Esophagus (tissue), 2 donors: ENCODE measurements around the gene ITIH5. TPM values are rescaled to one million over a fixed set of nuclear protein-coding genes. Genes with fewer than 3 reads are reported as not detected.

Experiments used
- H3K27ac ChIP-seq, 2 donors: one replicate each; pipeline ENCODE4 v1.5.1; 2013; ENCODE audit warnings: low read depth in 2 of 2, mild to moderate bottlenecking in 2 of 2, inconsistent platforms in 1 of 2, low read length in 1 of 2, moderate library complexity in 1 of 2
- H3K27me3 ChIP-seq, 2 donors: one replicate each; pipeline ENCODE4 v1.6.1; 2013; ENCODE audit warnings: low read length in 2 of 2, control low read depth in 1 of 2, mild to moderate bottlenecking in 1 of 2; ENCODE audit not compliant: insufficient read depth in 2 of 2, control insufficient read depth in 1 of 2
- H3K36me3 ChIP-seq, 2 donors: one replicate each; pipeline ENCODE4 v1.6.1; 2013; ENCODE audit warnings: low read length in 1 of 2; ENCODE audit not compliant: control insufficient read depth in 2 of 2, insufficient read depth in 2 of 2
- H3K4me1 ChIP-seq, 2 donors: one replicate each; pipeline ENCODE4 v1.6.1; 2013; ENCODE audit warnings: low read length in 1 of 2; ENCODE audit not compliant: control insufficient read depth in 2 of 2, insufficient read depth in 2 of 2
- H3K4me3 ChIP-seq, 2 donors: one replicate each; pipeline ENCODE4 v1.5.1; 2013; ENCODE audit warnings: low read length in 2 of 2, mild to moderate bottlenecking in 2 of 2, low read depth in 1 of 2, moderate library complexity in 1 of 2
- H3K9me3 ChIP-seq, 2 donors: one replicate each; pipeline ENCODE4 v1.6.1; 2013; ENCODE audit warnings: mild to moderate bottlenecking in 2 of 2, low read depth in 1 of 2, low read length in 1 of 2, moderate library complexity in 1 of 2; ENCODE audit not compliant: control insufficient read depth in 2 of 2, insufficient read depth in 1 of 2
- WGBS, 2 donors: extraction: QIAGEN DNeasy Blood & Tissue Kit; methylation state at CpG; one replicate each; pipeline ENCODE4 v1.1.7; 2013; 5-methylcytosine and 5-hydroxymethylcytosine counted together
- polyA plus RNA-seq, 2 donors: library from polyadenylated mRNA; stranded (reverse); fragments of 200-250 nt; gene quantifications; one replicate each; pipeline ENCODE4 v1.2.3, GENCODE V29; 2013
- donor health status: healthy with polysubstance abuse.
- donor health status: Bipolar disorder and iron deficiency.

ITIH5 gene
- polyA plus RNA-seq, 2 donors, result 2.6 to 4.4 TPM

DNA sequence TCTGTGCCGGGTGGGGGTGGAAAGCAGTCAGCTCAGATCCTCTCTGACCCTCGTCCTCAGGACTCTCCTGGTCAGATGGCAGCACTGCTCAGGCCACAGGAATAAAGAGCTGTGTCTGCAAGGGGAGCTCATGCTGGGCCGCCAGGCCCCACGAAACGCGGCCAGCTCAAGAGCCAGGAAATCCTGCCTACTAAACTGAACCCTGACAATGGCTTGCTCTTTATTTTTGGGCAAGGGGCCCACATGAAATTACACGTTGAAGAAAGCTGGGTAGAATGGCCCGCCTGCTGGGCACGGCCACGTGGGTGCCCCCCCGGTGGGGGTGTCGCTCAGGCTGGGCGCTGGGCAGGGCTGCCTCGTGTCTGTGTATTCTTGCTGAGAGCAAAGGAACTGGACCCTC, 103.0 kb downstream of the ITIH5 start:
- WGBS, 2 donors, result 57 to 64% methylated on average over 14 of the region's 14 CpGs
- no peaks in the 10 kb centered on the region for H3K27me3 ChIP-seq
- H3K4me1 ChIP-seq, result peaks cover 3% of the 10 kb centered on the region in 2 donors
- H3K36me3 ChIP-seq, result no peaks in the 10 kb centered on the region
- H3K27ac ChIP-seq, result peak overlapping the region in 1 of 2 donors; percentile 14
- H3K9me3 ChIP-seq, result no peaks in the 10 kb centered on the region
- H3K4me3 ChIP-seq, result no peak overlapping the region

DNA sequence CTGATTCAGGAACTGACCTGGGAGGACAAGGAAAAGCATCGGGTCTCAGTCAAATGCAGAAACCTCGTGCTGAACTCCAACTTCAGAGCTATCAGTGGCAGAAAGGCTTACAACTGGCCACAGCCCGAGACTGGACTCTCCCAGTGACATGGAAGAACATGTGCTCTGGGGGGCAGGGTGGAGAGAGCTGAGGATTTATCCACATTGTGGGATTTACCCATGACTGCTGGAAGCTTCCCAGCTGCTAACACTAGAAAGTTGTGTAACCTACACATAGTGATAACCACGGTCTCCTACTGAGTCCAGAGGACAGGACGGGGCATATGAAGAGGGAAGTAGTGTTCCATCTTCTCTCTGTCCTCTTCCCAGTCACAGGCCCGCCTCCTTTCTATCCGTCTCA, 103.4 kb downstream of the ITIH5 start:
- Histone ChIP-seq H3K4me3 (no peak overlapping the region), H3K27ac (peak overlapping the region in 1 of 2 donors; percentile 42), H3K9me3 (no peaks in the 10 kb centered on the region), H3K4me1 (peaks cover 3% of the 10 kb centered on the region in 2 donors), H3K36me3 (no peaks in the 10 kb centered on the region), H3K27me3 (no peaks in the 10 kb centered on the region)
- 41% methylated on average over 7 of the region's 7 CpGs for WGBS, 2 donors

DNA sequence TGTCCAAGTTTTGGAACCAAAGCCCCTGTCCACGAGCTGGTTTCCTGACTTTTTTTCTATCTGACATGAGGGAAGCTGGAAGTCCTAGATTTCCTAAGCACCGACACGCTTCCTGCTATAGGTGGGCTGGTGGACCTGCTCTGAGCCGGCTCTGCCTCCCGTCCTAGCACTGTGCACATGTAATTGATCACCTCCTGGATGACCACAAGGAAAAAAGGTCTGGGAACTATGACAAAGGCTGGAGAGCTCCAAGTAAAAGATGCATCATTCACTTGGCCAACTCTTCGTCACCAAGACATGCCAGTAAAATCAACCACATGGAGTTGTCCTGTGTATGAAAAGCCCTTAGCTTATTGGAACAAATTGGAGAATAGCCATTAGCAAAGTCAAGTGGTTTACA, 104.8 kb downstream of the ITIH5 start:
- 68 to 72% methylated on average over 6 of the region's 6 CpGs for WGBS, 2 donors
- H3K36me3 ChIP-seq, result no peaks in the 10 kb centered on the region
- no peak overlapping the region for H3K4me3 ChIP-seq
- peak overlapping the region; percentile 8 to 34 for H3K27ac ChIP-seq
- no peaks in the 10 kb centered on the region for H3K27me3 ChIP-seq
- H3K9me3 ChIP-seq, result no peaks in the 10 kb centered on the region
- peaks cover 3% of the 10 kb centered on the region in 2 donors for H3K4me1 ChIP-seq

DNA sequence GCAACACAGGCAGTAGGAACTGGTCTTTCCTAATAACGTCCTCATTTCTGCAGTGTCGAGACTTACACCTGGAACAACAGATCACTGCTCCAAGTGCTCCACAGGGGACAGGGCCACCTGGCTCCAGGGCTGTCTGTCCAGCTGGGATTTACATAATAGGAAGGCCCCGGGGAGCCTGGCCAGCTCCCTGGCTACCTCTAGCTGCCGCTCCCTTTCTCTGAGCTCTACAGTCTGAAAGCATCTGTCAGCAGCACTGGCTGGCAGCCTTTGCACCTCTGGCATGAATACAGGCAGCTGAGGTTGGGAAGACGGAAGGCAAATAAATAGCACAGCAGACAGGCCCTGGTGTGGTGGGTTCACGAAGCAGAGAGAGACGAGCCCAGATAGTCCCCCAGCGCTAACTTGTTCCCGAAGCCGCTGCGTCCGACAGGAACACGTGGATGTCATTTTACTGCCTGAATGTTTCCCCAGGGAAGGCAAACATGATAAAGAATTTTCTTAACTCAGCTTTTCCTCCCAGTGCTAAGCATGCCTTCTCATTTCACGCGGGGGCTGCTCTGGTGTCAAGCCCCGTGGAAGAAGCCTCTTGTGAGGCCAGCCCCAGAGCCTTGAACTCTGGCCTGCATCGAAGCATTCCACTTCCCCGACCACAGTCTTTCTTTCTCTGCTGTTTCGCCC, 105.4 kb downstream of the ITIH5 start:
- H3K36me3 ChIP-seq, result no peaks in the 10 kb centered on the region
- H3K4me1 ChIP-seq, result peaks cover 3% of the 10 kb centered on the region in 2 donors
- H3K4me3 ChIP-seq, result no peak overlapping the region
- WGBS, 2 donors, result 25 to 28% methylated on average over 19 of the region's 19 CpGs
- H3K27me3 ChIP-seq, result no peaks in the 10 kb centered on the region
- H3K27ac ChIP-seq, result peak overlapping the region; percentile 8 to 70
- no peaks in the 10 kb centered on the region for H3K9me3 ChIP-seq

DNA sequence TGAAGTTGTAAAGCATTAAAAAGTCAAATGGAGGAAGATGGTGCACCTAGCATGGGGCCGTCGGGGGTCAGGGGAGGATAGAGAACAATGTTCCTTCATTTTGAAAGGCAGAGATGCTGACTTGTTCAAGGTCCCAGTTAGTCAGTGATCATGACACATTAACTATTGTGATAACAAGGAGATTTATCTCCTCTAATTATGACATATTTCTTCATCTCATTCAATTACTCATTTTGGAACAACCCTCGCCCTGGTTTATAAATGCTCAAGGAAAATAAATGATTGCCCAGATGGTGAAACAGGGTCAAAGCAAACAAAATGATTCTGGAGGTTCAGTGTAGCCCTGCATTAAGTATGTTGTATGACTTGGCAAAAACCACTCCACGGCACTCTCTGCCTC, 106.2 kb downstream of the ITIH5 start:
- H3K9me3 ChIP-seq, result no peaks in the 10 kb centered on the region
- 38 to 43% methylated on average over 4 of the region's 4 CpGs for WGBS, 2 donors
- H3K36me3 ChIP-seq, result no peaks in the 10 kb centered on the region
- peaks cover 3% of the 10 kb centered on the region in 2 donors for H3K4me1 ChIP-seq
- no peak overlapping the region for H3K4me3 ChIP-seq
- H3K27ac ChIP-seq, result no peak overlapping the region
- no peaks in the 10 kb centered on the region for H3K27me3 ChIP-seq

DNA sequence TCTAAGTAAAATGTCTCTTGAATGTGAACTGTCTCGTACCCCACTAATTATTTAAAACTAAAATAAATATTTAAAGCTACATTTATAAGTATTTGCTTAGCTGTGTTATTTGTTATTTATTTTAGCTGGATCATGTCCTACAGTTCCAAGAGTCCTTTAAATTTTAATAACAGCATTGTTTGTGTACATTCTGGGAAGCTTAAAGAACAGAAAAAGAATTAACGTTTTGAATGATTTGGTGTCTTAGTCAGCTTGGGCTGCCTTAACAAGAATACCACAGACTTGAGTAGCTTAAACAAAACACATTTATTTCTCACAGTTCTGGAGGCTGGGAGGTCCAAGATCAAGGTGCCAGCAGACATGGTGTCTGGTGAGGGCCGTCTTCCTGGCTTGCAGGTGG, 107.4 kb downstream of the ITIH5 start:
- peaks cover 3% of the 10 kb centered on the region in 2 donors for H3K4me1 ChIP-seq
- 53 to 62% methylated on average over 3 of the region's 3 CpGs for WGBS, 2 donors

DNA sequence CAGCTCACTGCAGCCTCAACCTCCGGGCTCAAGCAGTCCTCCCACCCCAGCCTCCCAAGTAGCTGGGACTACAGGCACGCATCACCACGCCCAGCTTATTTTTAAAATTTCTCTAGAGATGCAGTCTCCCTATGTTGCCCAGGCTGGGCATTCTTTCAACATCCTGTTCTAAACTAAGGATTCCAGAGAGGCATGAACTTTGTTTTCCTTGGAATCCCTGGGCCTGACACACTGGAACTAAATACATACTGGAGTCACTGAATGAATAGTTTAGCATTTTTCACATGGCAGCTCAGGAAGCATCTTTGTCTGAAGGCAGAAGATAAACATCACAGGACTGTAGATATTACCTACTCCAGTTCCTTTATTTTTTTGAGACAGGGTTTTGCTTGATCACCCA, 108.7 kb downstream of the ITIH5 start:
- 75 to 89% methylated on average over 3 of the region's 3 CpGs for WGBS, 2 donors
- H3K27me3 ChIP-seq, result no peaks in the 10 kb centered on the region
- no peaks in the 10 kb centered on the region for H3K9me3 ChIP-seq
- no peaks in the 10 kb centered on the region for H3K36me3 ChIP-seq
- H3K27ac ChIP-seq, result no peak overlapping the region
- no peak overlapping the region for H3K4me3 ChIP-seq
- peaks cover under 1 to 5% of the 10 kb centered on the region in 2 donors for H3K4me1 ChIP-seq

More for the DNA sequence above, 107.4 kb downstream of the ITIH5 start:
- H3K27ac ChIP-seq, result no peak overlapping the region
- H3K36me3 ChIP-seq, result no peaks in the 10 kb centered on the region
- no peaks in the 10 kb centered on the region for H3K9me3 ChIP-seq
- no peaks in the 10 kb centered on the region for H3K27me3 ChIP-seq
- H3K4me3 ChIP-seq, result no peak overlapping the region

DNA sequence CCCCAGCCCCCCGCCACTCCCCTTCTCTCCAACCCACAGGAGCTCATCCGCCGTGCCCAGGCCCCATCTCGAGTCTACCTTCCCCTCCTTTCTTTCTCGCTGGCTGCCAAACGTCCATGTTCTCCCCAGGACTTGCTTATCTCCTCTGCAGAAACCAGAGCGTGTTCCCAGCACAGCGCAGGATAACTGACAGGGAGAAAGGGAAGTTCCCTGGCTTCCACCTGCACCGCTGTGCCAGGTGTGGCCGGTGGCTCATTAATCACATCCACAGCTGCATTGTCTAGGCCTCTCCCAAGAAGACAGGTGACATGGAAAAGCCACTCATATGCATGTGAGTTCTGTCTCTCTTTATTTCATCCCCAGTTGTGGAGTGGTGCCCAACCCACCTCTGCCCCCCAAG, 113.2 kb downstream of the ITIH5 start:
- no peaks in the 10 kb centered on the region for H3K27me3 ChIP-seq
- H3K4me3 ChIP-seq, result no peak overlapping the region
- no peak overlapping the region for H3K27ac ChIP-seq
- no peaks in the 10 kb centered on the region for H3K9me3 ChIP-seq
- peaks cover 0 to 3% of the 10 kb centered on the region in 2 donors for H3K4me1 ChIP-seq
- H3K36me3 ChIP-seq, result no peaks in the 10 kb centered on the region
- 57 to 72% methylated on average over 10 of the region's 10 CpGs for WGBS, 2 donors

DNA sequence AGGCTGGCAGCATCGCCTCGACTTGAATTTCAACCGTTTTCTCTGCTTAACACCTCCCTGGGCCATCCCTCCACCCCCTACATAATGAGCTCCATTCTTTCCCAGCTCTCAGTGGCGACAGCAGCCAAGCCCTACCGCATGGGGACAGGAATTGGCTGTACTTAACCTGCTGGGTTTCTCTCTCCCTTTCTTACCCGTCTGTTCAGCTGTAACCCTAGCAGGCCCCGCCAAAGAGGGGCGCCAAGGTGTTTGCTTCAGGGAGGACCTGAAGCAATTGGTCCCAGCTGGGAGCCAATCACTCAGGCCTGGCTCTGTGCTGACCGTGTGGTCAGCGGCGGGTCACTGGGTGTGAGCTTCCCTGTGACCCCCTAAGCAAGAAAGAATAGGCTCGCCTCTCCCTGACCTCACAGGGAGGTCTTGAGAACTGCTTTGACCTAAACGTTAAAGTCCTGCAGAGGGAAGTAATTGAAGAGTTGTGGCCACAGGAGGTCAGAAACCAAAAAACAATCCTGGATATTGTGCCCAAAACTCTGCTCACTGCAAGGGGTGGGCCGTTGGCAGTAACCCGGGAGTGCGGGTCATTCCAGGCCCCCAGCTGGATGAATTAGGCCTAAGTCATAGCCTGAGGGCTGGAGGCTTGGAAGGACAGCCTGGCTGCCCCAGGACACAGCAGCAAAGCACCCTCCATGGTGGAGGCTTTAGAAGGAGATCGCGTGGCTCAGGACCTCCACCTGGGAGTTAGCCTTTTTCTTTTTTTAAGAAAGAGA, 114.6 kb downstream of the ITIH5 start:
- no peaks in the 10 kb centered on the region for H3K36me3 ChIP-seq
- WGBS, 2 donors, result 71 to 75% methylated on average over 18 of the region's 18 CpGs
- H3K4me3 ChIP-seq, result no peak overlapping the region
- H3K27ac ChIP-seq, result peak overlapping the region in 1 of 2 donors; percentile 53
- peaks cover 3 to 6% of the 10 kb centered on the region in 2 donors for H3K4me1 ChIP-seq
- no peaks in the 10 kb centered on the region for H3K27me3 ChIP-seq
- no peaks in the 10 kb centered on the region for H3K9me3 ChIP-seq
